ENCODE results near the gene TTLL3. TPM values are rescaled to one million over a fixed set of nuclear protein-coding genes. Genes with fewer than 3 reads are reported as not detected.

The TTLL3 gene, protein sequence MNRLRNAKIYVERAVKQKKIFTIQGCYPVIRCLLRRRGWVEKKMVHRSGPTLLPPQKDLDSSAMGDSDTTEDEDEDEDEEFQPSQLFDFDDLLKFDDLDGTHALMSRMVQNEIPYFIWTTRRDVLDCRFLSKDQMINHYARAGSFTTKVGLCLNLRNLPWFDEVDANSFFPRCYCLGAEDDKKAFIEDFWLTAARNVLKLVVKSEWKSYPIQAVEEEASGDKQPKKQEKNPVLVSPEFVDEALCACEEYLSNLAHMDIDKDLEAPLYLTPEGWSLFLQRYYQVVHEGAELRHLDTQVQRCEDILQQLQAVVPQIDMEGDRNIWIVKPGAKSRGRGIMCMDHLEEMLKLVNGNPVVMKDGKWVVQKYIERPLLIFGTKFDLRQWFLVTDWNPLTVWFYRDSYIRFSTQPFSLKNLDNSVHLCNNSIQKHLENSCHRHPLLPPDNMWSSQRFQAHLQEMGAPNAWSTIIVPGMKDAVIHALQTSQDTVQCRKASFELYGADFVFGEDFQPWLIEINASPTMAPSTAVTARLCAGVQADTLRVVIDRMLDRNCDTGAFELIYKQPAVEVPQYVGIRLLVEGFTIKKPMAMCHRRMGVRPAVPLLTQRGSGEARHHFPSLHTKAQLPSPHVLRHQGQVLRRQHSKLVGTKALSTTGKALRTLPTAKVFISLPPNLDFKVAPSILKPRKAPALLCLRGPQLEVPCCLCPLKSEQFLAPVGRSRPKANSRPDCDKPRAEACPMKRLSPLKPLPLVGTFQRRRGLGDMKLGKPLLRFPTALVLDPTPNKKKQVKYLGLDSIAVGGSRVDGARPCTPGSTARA
- total RNA-seq = 8.2 and 11.0 TPM in 2 replicates

DNA sequence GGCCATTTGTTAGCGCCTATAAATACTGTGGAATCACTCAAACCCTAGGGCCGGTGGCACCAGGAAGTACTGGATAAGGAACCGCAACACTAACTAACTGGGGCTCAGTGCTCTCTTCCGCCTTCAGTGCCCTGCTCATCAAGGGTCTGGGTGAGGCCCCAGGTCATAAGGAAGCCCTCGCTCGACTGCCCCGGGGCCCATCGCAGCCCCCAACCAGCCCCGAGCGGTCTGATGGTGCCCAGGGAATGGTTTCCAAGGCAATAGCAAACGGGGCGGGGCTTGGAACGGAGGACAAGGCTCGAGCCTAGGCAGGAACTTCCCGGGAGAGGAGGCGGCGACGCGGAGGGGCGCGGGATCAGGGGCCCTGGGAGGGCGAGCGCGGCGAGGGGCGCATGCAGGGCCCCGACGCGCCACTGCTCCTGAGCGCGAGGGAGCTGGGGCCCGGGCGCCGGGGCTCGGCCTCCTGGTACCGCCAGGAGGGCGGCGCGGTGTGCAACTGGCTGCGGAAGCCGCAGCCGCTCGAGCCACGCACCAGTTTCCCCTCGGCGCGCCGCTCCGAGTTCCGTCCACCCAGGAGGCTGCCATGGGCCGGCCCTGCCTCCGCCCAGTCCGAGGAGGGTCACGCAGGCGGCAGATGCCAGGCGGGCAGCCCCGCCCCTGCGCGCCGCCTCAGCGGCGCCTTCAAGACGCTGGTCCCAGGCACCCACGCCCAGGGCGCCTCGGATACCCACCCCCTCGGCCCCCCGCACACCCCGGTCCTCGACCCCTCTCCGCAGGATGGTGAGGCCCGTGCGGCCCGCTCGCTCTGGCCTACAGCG, at the start of gene TTLL3:
Gene TTLL3, plus strand, starts transcription at position 648 of the 818 bp plus-strand sequence. CDS start 400 bp downstream, outside the sequence.

DNA sequence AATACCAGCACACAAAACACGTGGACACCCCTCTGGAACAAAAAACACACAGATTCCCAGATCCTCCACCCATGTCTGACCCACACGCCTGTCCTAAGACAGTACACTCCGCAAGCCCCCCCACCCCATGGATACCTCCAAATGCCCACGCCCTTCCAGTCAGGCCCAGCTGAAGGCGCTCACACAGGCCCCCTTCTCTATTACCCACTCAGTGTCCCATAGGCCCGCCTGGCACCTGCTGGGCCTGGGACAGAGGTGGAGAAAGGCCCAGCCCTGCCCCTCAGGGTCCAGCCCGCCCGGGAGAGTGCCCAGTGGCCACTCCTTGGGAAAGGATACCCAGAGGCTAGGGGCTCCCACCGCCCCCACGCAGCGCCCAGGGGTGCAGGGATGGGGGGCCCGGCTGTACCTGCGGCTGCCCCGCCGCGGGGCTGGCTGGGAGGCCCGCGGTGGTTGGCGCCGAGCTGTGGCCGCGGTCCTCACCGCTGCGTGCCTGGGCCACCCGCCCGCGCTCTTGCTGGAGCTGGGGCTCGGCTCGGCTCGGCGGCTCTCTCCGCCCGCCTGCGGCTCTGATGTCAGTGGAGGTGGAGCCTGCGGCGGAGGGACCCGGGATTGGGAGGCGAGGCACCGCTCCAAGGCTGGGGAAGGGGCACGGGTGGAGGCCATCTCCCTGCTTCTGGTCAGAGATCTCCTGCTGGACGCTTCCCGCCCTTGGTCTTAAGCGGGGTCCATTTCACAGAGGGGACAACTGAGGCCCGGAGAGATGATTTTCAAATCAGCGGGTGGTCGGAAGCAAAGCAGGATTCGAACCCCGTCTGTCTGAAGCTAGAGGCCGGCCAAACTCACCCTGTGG, 40.4 kb upstream of the TTLL3 start, which contains the start of gene CAMK1:
Gene CAMK1, minus strand, starts transcription at position 522 of the 850 bp plus-strand sequence. CDS start 2,198 bp downstream, outside the sequence.

DNA sequence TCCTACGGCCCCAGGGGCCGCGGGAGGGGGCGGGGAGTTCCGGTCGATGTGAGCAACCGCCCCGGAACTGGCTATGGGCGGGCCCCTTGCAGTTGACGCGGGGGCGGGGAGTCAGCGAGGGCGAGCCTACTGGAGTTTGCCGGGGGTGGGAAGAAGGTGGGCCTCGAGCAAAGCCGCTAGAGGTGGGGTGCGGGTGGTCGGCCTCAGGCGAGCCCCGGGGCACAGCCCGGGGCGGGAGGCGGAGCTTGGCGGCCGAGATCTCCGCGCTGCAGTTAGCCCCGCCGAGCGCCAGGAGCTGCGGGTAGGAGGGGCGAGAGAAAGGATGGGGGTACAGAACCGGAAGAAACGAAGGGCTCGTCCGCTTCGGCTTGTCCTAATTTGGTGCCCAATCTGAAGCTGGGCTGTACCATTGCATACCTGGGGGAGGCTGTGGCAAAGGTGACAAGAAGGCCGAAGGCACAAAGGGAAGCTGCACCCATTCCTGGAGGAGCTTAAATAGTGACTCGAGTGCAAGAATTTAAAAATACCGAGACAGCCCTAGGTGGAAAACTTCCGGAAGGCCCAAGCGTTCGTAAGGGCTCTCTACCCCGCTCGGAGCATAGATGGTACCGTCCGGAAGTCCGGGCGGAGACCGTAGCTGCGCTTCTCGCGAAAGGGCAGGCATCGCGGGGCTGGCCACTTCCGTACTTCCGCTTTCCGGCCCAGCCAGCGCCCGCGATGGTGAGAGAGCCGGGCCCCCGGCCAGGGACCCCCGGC, 17.5 kb upstream of the TTLL3 start, which contains the start of the genes ARPC4 and TADA3:
Gene ARPC4, plus strand, starts transcription at position 678 of the 756 bp plus-strand sequence. Its CDS starts 40 bp downstream, at position 718.
Gene TADA3, minus strand, starts transcription at position 69 of the 756 bp plus-strand sequence. CDS start 1,007 bp downstream, outside the sequence.

DNA sequence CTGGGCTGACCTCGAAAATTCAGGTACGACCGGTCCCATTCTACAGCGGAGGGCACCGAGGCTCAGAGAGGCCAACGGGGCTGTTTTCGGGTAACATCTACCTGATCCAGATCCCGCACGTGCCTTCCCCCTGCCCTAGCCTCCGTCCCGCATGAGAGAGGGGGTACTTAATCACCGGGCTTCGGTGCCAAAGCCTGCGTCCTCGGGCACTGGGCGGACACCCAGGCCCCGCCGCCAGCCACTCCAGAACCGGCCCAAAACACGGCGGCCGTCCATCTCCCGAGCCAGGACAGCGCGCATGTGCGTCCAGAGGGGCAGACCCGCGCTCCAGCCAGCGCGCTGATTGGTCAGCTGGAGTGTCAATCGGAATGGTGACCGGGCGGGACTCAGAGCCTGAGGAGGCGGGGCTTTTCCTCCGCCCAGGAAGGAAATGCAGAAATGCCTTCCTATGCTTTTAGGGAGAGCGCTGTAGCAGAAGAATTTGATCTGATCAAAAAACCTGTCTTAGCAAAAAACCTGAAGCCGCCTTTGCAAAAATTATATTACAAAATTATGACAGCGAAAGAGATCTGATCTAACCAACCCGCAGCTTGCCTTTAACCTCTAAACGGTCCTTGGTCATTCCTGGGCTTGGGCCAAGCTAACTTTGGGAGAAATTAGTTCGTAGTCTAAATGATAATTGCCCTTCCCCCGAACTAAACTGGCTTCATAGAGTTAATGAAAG, 33.8 kb downstream of the TTLL3 start, which contains the start of gene RPUSD3:
Gene RPUSD3, minus strand, starts transcription at position 294 of the 724 bp plus-strand sequence. Its CDS starts 18 bp downstream, at position 276.

DNA sequence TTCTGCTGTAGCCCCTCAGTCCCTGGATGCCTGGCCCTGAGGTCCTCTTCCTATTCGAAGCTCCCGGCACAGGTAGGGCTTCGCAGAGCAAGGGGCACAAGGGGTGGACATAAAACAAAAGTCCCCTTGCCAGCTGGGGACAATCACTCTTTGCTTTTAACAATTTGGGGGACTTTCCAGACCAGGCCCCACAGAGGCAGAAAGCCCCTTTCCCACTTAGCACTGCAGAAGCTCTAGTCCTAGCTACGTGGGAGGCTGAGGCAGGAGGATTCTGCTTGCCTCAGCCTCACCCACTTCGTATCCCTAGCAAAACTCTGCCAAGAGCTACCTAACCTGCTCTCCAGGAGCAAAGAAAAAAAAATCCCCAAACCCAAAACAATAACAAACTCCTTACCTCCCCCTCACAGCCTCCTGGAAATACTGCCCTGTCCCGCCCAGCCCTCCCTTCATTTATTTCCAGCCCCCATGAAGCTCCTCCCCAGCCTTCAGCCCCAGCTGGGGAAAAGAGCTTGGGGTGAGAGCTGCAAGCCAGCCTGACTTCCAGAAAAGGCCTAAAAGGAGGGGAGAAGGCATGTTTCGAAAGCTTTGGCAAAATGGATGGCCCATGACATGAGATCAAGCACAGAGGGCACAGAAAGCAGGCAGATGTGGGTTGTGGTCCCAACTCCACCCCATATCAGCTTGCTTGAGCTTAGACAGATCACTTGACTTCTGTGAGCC, 69.9 kb downstream of the TTLL3 start, which contains the start of gene CIDEC:
Gene CIDEC, minus strand, starts transcription at position 424 of the 720 bp plus-strand sequence. CDS start 1,767 bp downstream, outside the sequence.

Other genes starting within 250 kb of the TTLL3 start
- gene MTMR14, start 160.8 kb upstream of the TTLL3 start, total RNA-seq = 27.9 and 30.4 TPM in 2 replicates
- gene CPNE9, start 106.4 kb upstream of the TTLL3 start, total RNA-seq = not detected in 2 replicates
- 12.1 and 14.7 TPM in 2 replicates for gene BRPF1, start 78.5 kb upstream of the TTLL3 start, total RNA-seq
- 17.1 and 17.9 TPM in 2 replicates for gene OGG1, start 60.3 kb upstream of the TTLL3 start, total RNA-seq
- gene CAMK1, start 40.3 kb upstream of the TTLL3 start, total RNA-seq = 33.0 and 34.3 TPM in 2 replicates
- 51.1 and 52.7 TPM in 2 replicates for gene TADA3, start 17.8 kb upstream of the TTLL3 start, total RNA-seq
- gene ARPC4, start 17.2 kb upstream of the TTLL3 start, total RNA-seq = 170 and 213 TPM in 2 replicates
- gene RPUSD3, start 33.7 kb downstream of the TTLL3 start, total RNA-seq = 18.3 and 21.1 TPM in 2 replicates
- 0.14 and 0.18 TPM in 2 replicates for gene CIDEC, start 70.0 kb downstream of the TTLL3 start, total RNA-seq
- gene JAGN1, start 80.3 kb downstream of the TTLL3 start, total RNA-seq = 24.5 and 31.2 TPM in 2 replicates
- gene IL17RE, start 92.6 kb downstream of the TTLL3 start, total RNA-seq = 0.14 and 0.83 TPM in 2 replicates
- gene IL17RC, start 106.8 kb downstream of the TTLL3 start, total RNA-seq = 24.7 and 34.0 TPM in 2 replicates
- 20.1 and 58.8 TPM in 2 replicates for gene CRELD1, start 123.6 kb downstream of the TTLL3 start, total RNA-seq
- gene PRRT3, start 142.1 kb downstream of the TTLL3 start, total RNA-seq = 1.6 and 2.1 TPM in 2 replicates
- 72.0 and 78.9 TPM in 2 replicates for gene EMC3, start 176.6 kb downstream of the TTLL3 start, total RNA-seq
- gene FANCD2, start 216.2 kb downstream of the TTLL3 start, total RNA-seq = 2.0 and 2.6 TPM in 2 replicates